ENCODE results near the gene RBM38.
"Not testable (repeated sequence)": the region's sequence is repeated elsewhere in the genome, so short reads cannot be mapped to it uniquely, and the experiment has no call there.

Gene RBM38

GRCh38 chr20:57419479-57419878, 28.3 kb downstream of the RBM38 start:
- not testable (repeated sequence) for DNase-seq

GRCh38 chr20:57420571-57421252, 29.5 kb downstream of the RBM38 start:
- DNase-seq = peak; percentile 44

- no peak for DNase-seq
Measured at GRCh38 chr20:57421253-57422220, 30.3 kb downstream of the RBM38 start.

GRCh38 chr20:57422254-57422653, 31.1 kb downstream of the RBM38 start:
- no peak for DNase-seq

GRCh38 chr20:57425150-57426013, 34.2 kb downstream of the RBM38 start:
- peak; percentile 49 for DNase-seq

GRCh38 chr20:57426271-57426689, 35.1 kb downstream of the RBM38 start:
- no peak for DNase-seq

GRCh38 chr20:57426831-57427230, 35.6 kb downstream of the RBM38 start:
- no peak for DNase-seq

GRCh38 chr20:57428324-57429158, 37.3 kb downstream of the RBM38 start:
- DNase-seq = no peak

- DNase-seq = no peak
Measured at GRCh38 chr20:57429159-57429496, 37.9 kb downstream of the RBM38 start.

GRCh38 chr20:57429580-57430200, 38.5 kb downstream of the RBM38 start:
- DNase-seq = no peak

GRCh38 chr20:57430201-57430596, 39.0 kb downstream of the RBM38 start:
- DNase-seq = not testable (repeated sequence)

GRCh38 chr20:57431539-57431835, 40.3 kb downstream of the RBM38 start:
- no peak for DNase-seq

- no peak for DNase-seq
Measured at GRCh38 chr20:57432480-57432861, 41.3 kb downstream of the RBM38 start.

GRCh38 chr20:57432862-57433491, 41.8 kb downstream of the RBM38 start:
- peak; percentile 94 for DNase-seq

- no peak for DNase-seq
Measured at GRCh38 chr20:57433657-57434389, 42.6 kb downstream of the RBM38 start.

- DNase-seq = peak; percentile 62
Measured at GRCh38 chr20:57434390-57434700, 43.1 kb downstream of the RBM38 start.

- no peak for DNase-seq
Measured at GRCh38 chr20:57435105-57435497, 43.9 kb downstream of the RBM38 start.

GRCh38 chr20:57435498-57436222, 44.5 kb downstream of the RBM38 start:
- peak; percentile 68 for DNase-seq

GRCh38 chr20:57436223-57436545, 45.0 kb downstream of the RBM38 start:
- no peak for DNase-seq

- no peak for DNase-seq
Measured at GRCh38 chr20:57437267-57437666, 46.1 kb downstream of the RBM38 start.
